MCF 10A (cell line): ENCODE measurements around the gene C5orf63. TPM values are rescaled to one million over a fixed set of nuclear protein-coding genes. Genes with fewer than 3 reads are reported as not detected.
A peak's percentile ranks its signal among the peaks of the same experiment; 100 is the strongest.

Experiments used
- BruUV-seq: library from RNA; stranded (reverse); fragments of 400-500 nt; replicated peaks from 2 replicates; lab custom pipeline; 2021; lab: Mats Ljungman, UMichigan
- CTCF ChIA-PET: fragments of 300-600 bp; sonication (Branson Sonifier 250); formaldehyde crosslinking; extraction: SDS; loops from one replicate; lab custom pipeline; 2021; ENCODE audit warnings: antibody characterized with exemption, inconsistent platforms; lab: Yijun Ruan, JAX
- POLR2A ChIA-PET: fragments of 300-600, 350-650 bp; sonication (Branson Sonifier 250); formaldehyde crosslinking; extraction: SDS; loops from one replicate; lab custom pipeline; 2020; ENCODE audit warnings: antibody characterized with exemption, inconsistent platforms; lab: Yijun Ruan, JAX
- DNase-seq: peaks from one replicate; pipeline ENCODE4 v3.0.0-alpha.2; 2018; ENCODE audit not compliant: unreplicated experiment
- H3K27ac Mint-ChIP-seq: one replicate; pipeline ENCODE4 v1.8.0; 2022; ENCODE audit warnings: mild to moderate bottlenecking, low read depth, mixed read lengths; ENCODE audit not compliant: unreplicated experiment
- H3K27me3 Mint-ChIP-seq: one replicate; pipeline ENCODE4 v1.8.0; 2022; ENCODE audit warnings: mixed read lengths; ENCODE audit not compliant: insufficient read depth, unreplicated experiment
- H3K36me3 Mint-ChIP-seq: one replicate; pipeline ENCODE4 v1.8.0; 2022; ENCODE audit warnings: mild to moderate bottlenecking, moderate library complexity, mixed read lengths; ENCODE audit not compliant: insufficient read depth, unreplicated experiment
- H3K4me1 Mint-ChIP-seq: one replicate; pipeline ENCODE4 v1.8.0; 2022; ENCODE audit warnings: mixed read lengths; ENCODE audit not compliant: insufficient read depth, unreplicated experiment
- H3K4me3 Mint-ChIP-seq: one replicate; pipeline ENCODE4 v1.8.0; 2022; ENCODE audit warnings: mild to moderate bottlenecking, moderate library complexity, mixed read lengths; ENCODE audit not compliant: unreplicated experiment
- H3K9me3 Mint-ChIP-seq: one replicate; pipeline ENCODE4 v1.8.0; 2022; ENCODE audit warnings: mixed read lengths; ENCODE audit not compliant: unreplicated experiment
- intact Hi-C: fragments of 100-400 bp; cut with micrococcal nuclease; formaldehyde crosslinking; loops from 2 replicates; pipeline ENCODE4 v1.14.1; 2022
- total RNA-seq: library from RNA; stranded (reverse); gene quantifications from 2 replicates; pipeline ENCODE4 v1.2.3, GENCODE V29; 2022
- TF ChIP-seq, protein P1 (sequence below): fragments of 200-600 bp; IDR thresholded peaks from one replicate; pipeline ENCODE4 v1.8.0; 2022; ENCODE audit warnings: antibody characterized with exemption, mild to moderate bottlenecking; ENCODE audit not compliant: unreplicated experiment

The C5orf63 gene
- total RNA-seq, 1 experiment from 2014 or later: 10.8 TPM

DNA sequence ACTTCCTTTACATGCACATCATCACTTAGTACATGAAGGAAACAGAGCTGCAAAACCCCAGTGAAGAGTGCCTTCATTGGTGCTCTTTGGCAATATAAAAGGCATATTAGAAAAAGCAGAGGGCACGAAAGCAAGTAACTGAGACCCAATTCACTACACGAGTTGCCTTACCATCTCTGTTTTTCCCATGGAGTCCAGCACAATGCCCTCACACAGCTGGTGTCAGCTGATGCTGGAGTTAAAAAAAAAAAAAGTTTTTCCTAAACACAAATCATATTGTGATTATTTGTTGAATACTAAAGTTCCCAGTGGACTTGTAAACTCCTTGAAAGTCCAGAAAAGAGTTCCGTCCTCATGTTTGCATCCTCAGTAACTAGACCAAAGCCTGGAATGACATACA, 68.6 kb downstream of the C5orf63 start:
- ChIA-PET POLR2A (no interaction called here), CTCF (interaction anchor here (0.6 to 0.7 kb wide), 2 partner anchors 203 to 657 kb away, joined by 3 to 5 read pairs; no protein-coding TSS in a partner anchor)
- no peaks in the 10 kb centered on the region for H3K4me1 Mint-ChIP-seq

DNA sequence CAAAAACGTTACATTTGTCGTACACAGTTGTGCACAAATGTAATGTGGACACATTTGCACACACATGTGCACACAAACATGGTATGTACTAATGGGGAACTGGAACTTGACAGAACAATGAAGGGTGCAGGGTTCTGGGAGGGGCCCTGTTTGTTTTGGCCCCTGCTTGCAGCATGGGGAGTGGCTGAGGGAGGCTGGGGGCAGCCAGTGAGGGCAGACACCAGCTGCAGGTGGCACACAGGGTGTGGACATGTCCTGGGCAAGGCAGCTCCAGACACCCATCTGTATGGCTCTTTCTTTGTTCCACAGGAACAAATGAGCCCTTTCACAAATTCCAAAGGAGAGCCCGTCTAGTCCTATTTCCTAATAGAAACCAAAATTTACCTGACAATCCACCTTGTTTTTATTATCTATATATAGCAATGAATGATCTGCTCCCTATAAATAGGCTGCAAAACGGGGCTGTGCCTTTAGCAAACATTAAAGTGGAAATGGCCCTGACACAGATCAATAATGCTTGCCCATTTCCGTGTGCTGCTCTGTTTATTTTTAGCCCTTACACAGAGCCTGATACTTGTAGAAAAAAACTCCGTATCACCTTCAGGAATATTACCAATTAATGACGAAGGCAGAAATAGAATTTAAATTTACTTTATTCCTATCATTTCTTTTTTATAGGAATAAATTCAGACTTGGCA, 69.4 kb downstream of the C5orf63 start:
- peak overlapping the region; percentile 55 for H3K27ac Mint-ChIP-seq

More for the DNA sequence above, 68.6 kb downstream of the C5orf63 start:
- no peak for DNase-seq
- Mint-ChIP-seq H3K27ac (no peak overlapping the region), H3K4me3 (no peak overlapping the region), H3K27me3 (no peaks in the 10 kb centered on the region), H3K36me3 (no peaks in the 10 kb centered on the region), H3K9me3 (no peaks in the 10 kb centered on the region)
- BruUV-seq: no TSS peak
- intact Hi-C loops: no loop called here
- TF ChIP-seq, protein P1, sequence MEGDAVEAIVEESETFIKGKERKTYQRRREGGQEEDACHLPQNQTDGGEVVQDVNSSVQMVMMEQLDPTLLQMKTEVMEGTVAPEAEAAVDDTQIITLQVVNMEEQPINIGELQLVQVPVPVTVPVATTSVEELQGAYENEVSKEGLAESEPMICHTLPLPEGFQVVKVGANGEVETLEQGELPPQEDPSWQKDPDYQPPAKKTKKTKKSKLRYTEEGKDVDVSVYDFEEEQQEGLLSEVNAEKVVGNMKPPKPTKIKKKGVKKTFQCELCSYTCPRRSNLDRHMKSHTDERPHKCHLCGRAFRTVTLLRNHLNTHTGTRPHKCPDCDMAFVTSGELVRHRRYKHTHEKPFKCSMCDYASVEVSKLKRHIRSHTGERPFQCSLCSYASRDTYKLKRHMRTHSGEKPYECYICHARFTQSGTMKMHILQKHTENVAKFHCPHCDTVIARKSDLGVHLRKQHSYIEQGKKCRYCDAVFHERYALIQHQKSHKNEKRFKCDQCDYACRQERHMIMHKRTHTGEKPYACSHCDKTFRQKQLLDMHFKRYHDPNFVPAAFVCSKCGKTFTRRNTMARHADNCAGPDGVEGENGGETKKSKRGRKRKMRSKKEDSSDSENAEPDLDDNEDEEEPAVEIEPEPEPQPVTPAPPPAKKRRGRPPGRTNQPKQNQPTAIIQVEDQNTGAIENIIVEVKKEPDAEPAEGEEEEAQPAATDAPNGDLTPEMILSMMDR: no peak

DNA sequence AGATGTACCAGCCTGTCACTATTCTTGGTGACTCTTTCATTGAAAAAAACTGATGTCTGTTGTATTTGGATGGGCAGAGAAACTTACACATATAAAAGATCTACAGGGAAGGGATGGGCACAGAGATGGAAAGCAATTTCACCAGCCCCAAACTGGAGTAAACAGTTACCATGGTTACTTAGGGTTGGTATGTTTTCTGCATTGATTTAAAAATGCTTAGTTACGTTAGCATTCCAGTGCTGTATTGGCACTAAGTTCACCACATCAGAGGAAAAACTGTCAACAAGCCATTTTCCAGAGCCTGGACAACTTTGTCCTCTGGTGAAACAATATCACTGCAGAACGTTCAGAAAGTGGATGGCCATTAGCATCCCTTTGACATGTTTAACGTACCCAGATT, 70.9 kb downstream of the C5orf63 start:
- Mint-ChIP-seq H3K9me3 (no peaks in the 10 kb centered on the region), H3K27me3 (no peaks in the 10 kb centered on the region), H3K4me3 (no peak overlapping the region), H3K36me3 (no peaks in the 10 kb centered on the region), H3K27ac (no peak overlapping the region), H3K4me1 (no peaks in the 10 kb centered on the region)
- intact Hi-C loops: no loop called here
- TF ChIP-seq, protein P1: no peak
- CTCF ChIA-PET: no interaction called here
- no peak for DNase-seq
- POLR2A ChIA-PET: interaction anchor here (1.3 kb wide), 1 partner anchor 21 kb away, joined by 3 read pairs; no protein-coding TSS in a partner anchor
- no TSS peak for BruUV-seq

More for the DNA sequence above, 69.4 kb downstream of the C5orf63 start:
- Mint-ChIP-seq H3K4me1 (no peaks in the 10 kb centered on the region), H3K4me3 (no peak overlapping the region), H3K9me3 (no peaks in the 10 kb centered on the region), H3K27me3 (no peaks in the 10 kb centered on the region), H3K36me3 (no peaks in the 10 kb centered on the region)
- no TSS peak for BruUV-seq
- CTCF ChIA-PET: interaction anchor here (0.6 to 0.7 kb wide), 2 partner anchors 202 to 658 kb away, joined by 3 to 5 read pairs; no protein-coding TSS in a partner anchor
- DNase-seq: no peak
- intact Hi-C loops: no loop called here
- POLR2A ChIA-PET: no interaction called here
- TF ChIP-seq, protein P1: no peak

DNA sequence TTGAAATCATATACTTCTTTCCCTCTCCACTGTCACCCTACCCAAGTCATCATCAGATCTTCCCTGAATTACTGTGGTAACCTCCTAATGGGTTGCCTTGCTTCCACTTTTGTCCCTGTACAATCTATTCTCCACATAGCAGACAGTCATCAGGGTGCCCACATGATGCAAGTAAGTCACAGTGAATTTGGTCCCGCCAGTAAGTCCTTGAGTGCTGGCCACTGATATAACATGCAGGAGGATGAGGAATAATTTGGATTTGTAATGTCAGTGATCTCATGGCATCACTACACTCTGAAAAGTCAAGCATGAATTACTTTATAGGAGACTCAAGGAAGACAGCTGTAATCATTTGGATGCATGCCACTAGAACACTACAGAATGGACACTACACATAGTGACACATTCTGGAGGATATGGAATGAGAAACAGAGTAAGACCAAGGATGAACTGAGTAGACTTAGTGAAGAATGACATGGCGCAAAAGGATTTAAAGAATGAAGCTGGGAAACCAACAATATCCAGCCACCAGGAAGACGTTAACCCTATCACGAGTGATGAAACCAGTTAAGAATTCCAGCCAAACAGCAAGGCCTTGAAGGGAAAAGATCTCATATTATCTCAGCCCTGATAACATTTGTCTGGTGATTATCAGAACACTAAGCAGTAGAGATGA, 71.5 kb downstream of the C5orf63 start:
- H3K27me3 Mint-ChIP-seq: no peaks in the 10 kb centered on the region
- TF ChIP-seq, protein P1: no peak
- no peaks in the 10 kb centered on the region for H3K4me1 Mint-ChIP-seq
- POLR2A ChIA-PET: interaction anchor here (1.3 kb wide), 1 partner anchor 22 kb away, joined by 3 read pairs; no protein-coding TSS in a partner anchor
- H3K9me3 Mint-ChIP-seq: no peaks in the 10 kb centered on the region
- BruUV-seq: no TSS peak
- no peak overlapping the region for H3K27ac Mint-ChIP-seq
- intact Hi-C loops: no loop called here
- no peak for DNase-seq
- H3K36me3 Mint-ChIP-seq: no peaks in the 10 kb centered on the region
- no peak overlapping the region for H3K4me3 Mint-ChIP-seq
- CTCF ChIA-PET: interaction anchor here (1.2 kb wide), 1 partner anchor 30 kb away, joined by 3 read pairs; no protein-coding TSS in a partner anchor
